ENCODE measurements around the gene NDUFS1. TPM values are rescaled to one million over a fixed set of nuclear protein-coding genes. Genes with fewer than 3 reads are reported as not detected.

The NDUFS1 gene
- total and polyA plus RNA-seq, 2 of the 8 experiments (the other 6 are each of a cell fraction or from before 2014, with no cell fraction given), result 42.1 to 97.0 TPM

- Histone ChIP-seq H3K14ac (ENCODE audit: insufficient read length) (no peak overlapping the region), H2BK5ac (ENCODE audit: low read depth, low read length) (no peak overlapping the region), H3K4me1 (replicated peaks in 1 of 4; ENCODE audit: control insufficient read depth in 3 of 4, insufficient read depth in 4 of 4, low read length in 3 of 4) (peaks cover 0 to 3% (median 0%) of the 10 kb centered on the region in 4 experiments; a peak in 2 of 7 replicates), H3K23me2 (ENCODE audit: low read depth, low read length) (no peaks in the 10 kb centered on the region), H4K91ac (replicated peaks; ENCODE audit: insufficient read length, low read length) (no peak overlapping the region), H3K18ac (ENCODE audit: extremely low read depth, low read length) (no peak overlapping the region), H3K27ac (ENCODE audit: low read depth, low read length) (no peak overlapping the region), H3K4me3 (ENCODE audit: extremely low read depth in 1 of 4, insufficient read depth in 2 of 4, low read depth in 3 of 4, low read length in 4 of 4) (no peak overlapping the region), H2BK12ac (ENCODE audit: low read depth, low read length) (no peak overlapping the region), H2AFZ (ENCODE audit: low read length) (no peak overlapping the region), H2BK120ac (replicated peaks; ENCODE audit: low read depth, low read length) (no peak overlapping the region), H3K27me3 (replicated peaks in 1 of 4; ENCODE audit: control insufficient read depth in 3 of 4, extremely low read depth in 1 of 4, insufficient read depth in 3 of 4, low read length in 3 of 4) (no peaks in the 10 kb centered on the region), H3K9ac (replicated peaks in 1 of 4; ENCODE audit: extremely low read depth in 1 of 4, low read depth in 3 of 4, low read length in 3 of 4) (no peak overlapping the region; a peak in 1 of 7 replicates), H3K36me3 (ENCODE audit: control insufficient read depth in 2 of 4, insufficient read depth in 4 of 4, low read length in 3 of 4) (peaks cover 0 to 11% (median 4%) of the 10 kb centered on the region in 4 experiments; a peak in 6 of 8 replicates), H2AK5ac (ENCODE audit: low read depth, low read length) (no peak overlapping the region), H4K20me1 (replicated peaks in 1 of 2; ENCODE audit: control insufficient read depth in 1 of 2, insufficient read depth in 2 of 2, low read length in 2 of 2) (no peaks in the 10 kb centered on the region), H2BK15ac (ENCODE audit: low read length) (no peak overlapping the region), H3K4ac (replicated peaks; ENCODE audit: insufficient read length, low read depth, low read length) (no peak overlapping the region), H3K56ac (replicated peaks; ENCODE audit: insufficient read length, low read depth, low read length) (no peak overlapping the region), H3K4me2 (ENCODE audit: insufficient read depth in 1 of 2, low read depth in 2 of 2, low read length in 2 of 2) (no peak overlapping the region), H3K79me2 (ENCODE audit: control insufficient read depth in 1 of 2, insufficient read depth in 2 of 2, low read length in 2 of 2) (peaks cover 0 to 21% of the 10 kb centered on the region in 2 experiments; a peak in 2 of 4 replicates), H4K8ac (ENCODE audit: extremely low read depth, insufficient read depth, low read length) (no peak overlapping the region), H3K23ac (ENCODE audit: insufficient read length) (no peak overlapping the region), H2BK20ac (ENCODE audit: low read length) (no peak overlapping the region), H3K9me3 (ENCODE audit: insufficient read depth in 2 of 2, low read depth in 1 of 2, low read length in 1 of 2) (no peaks in the 10 kb centered on the region; a peak in 1 of 4 replicates), H3K79me1 (ENCODE audit: low read depth, low read length) (no peaks in the 10 kb centered on the region), H4K5ac (ENCODE audit: insufficient read length, low read depth, low read length) (no peak overlapping the region)
- peak; percentile 63 for FAIRE-seq
- POLR2A ChIA-PET (ENCODE audit: partially characterized antibody), result interaction anchor here (0.6 to 2.9 kb wide), 6 partner anchors 9 to 67 kb away, joined by 3 to 15 read pairs (median 4); partner anchors contain the start of genes EEF1B2 and NDUFS1
- CTCF ChIA-PET (ENCODE audit: partially characterized antibody), result interaction anchor here (0.7 to 2.2 kb wide), 4 partner anchors 59 to 215 kb away, joined by 3 to 7 read pairs (median 3); no protein-coding TSS in a partner anchor
- no peak for DNase-seq (ENCODE audit: low read depth in 1 of 2, low spot score in 2 of 2)
- WGBS, 2 experiments (ENCODE audit: extremely low coverage in 1 of 2, insufficient coverage in 1 of 2, insufficient read length in 1 of 2, insufficient replicate concordance in 2 of 2, low coverage in 1 of 2, low lambda C conversion rate in 2 of 2, missing lambda C conversion rate in 1 of 2), result 93% methylated on average over 2 of the region's 2 CpGs; no CpG with 5 or more reads in 1 of the 2 experiments
- TF ChIP-seq TEAD4 (IDR thresholded peaks at IDR 0.05; ENCODE audit: low read depth, low read length), result peak; percentile 15; the same call in 1 of the 2 replicates
- TF ChIP-seq MAFK (IDR thresholded peaks at IDR 0.05; ENCODE audit: low read depth, low read length), result no peak
- no peak for TF ChIP-seq ASH2L (IDR thresholded peaks at IDR 0.05; ENCODE audit: low read length)
- TF ChIP-seq SP1 (IDR thresholded peaks at IDR 0.05; ENCODE audit: low read depth, low read length), result no peak
- TF ChIP-seq JUND (IDR thresholded peaks at IDR 0.05; ENCODE audit: low read length), result no peak
- TF ChIP-seq RXRA (IDR thresholded peaks at IDR 0.05; ENCODE audit: insufficient read depth, low read depth, low read length), result no peak
These were observed 66.9 kb downstream of the NDUFS1 start for GRCh38 chr2:206092297-206092696.

Measured in H1 (cell line).